ENCODE measurements around the gene NBPF4.

Gene NBPF4

GRCh38 chr1:108199781-108200686 lies 43.8 kb downstream of the NBPF4 start, which contains the start of gene SLC25A24:
TSS of gene SLC25A24 (minus strand) at chr1:108200343. CDS start at chr1:108200138, 205 bp downstream.
- peak within 1 kb of the TSS; percentile 75 for H3K4me3 ChIP-seq (ENCODE audit: low read depth, low read length)
- no peak for TF ChIP-seq CTCF (IDR thresholded peaks at IDR 0.05; ENCODE audit: low read depth, low read length)

GRCh38 chr1:108199201-108199691 lies 44.6 kb downstream of the NBPF4 start:
- peak overlapping the region; percentile 75 for H3K4me3 ChIP-seq (ENCODE audit: low read depth, low read length)
- TF ChIP-seq CTCF (IDR thresholded peaks at IDR 0.05; ENCODE audit: low read depth, low read length) = no peak

- no peak overlapping the region for H3K4me3 ChIP-seq (ENCODE audit: low read depth, low read length)
- no peak for TF ChIP-seq CTCF (IDR thresholded peaks at IDR 0.05; ENCODE audit: low read depth, low read length)
These were observed 49.8 kb downstream of the NBPF4 start for GRCh38 chr1:108194051-108194450.

GRCh38 chr1:108193333-108193732 lies 50.5 kb downstream of the NBPF4 start:
- no peak for TF ChIP-seq CTCF (IDR thresholded peaks at IDR 0.05; ENCODE audit: low read depth, low read length)
- no peak overlapping the region for H3K4me3 ChIP-seq (ENCODE audit: low read depth, low read length)

- no peak overlapping the region for H3K4me3 ChIP-seq (ENCODE audit: low read depth, low read length)
- TF ChIP-seq CTCF (IDR thresholded peaks at IDR 0.05; ENCODE audit: low read depth, low read length) = no peak
These were observed 51.3 kb downstream of the NBPF4 start for GRCh38 chr1:108192581-108192980.

- no peak for TF ChIP-seq CTCF (IDR thresholded peaks at IDR 0.05; ENCODE audit: low read depth, low read length)
- H3K4me3 ChIP-seq (ENCODE audit: low read depth, low read length) = no peak overlapping the region
These were observed 53.0 kb downstream of the NBPF4 start for GRCh38 chr1:108190686-108191416.
